ENCODE data around the gene MTX1.
"Not testable (repeated sequence)": the region's sequence is repeated elsewhere in the genome, so short reads cannot be mapped to it uniquely, and the experiment has no call there.

MTX1 gene

DNA sequence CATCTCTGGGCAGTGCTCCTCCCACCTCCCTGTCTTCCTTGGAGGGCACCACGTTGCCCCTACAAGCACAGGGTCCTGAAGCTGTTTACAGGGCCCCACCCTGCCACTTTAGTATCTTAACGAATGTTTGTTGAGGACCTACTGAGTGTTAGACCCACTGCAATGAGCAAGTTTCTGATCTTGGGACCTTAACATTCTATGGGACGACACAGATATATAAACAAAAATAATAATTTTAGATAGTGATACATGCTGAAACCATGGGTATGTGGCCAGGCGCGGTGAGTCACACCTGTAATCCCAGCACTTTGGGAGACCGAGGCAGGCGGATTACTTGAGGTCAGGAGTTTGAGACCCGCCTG is 36.6 kb downstream of the MTX1 start:
- TF ChIP-seq SPI1 (IDR thresholded peaks at IDR 0.05; ENCODE audit: borderline replicate concordance, low read depth), result no peak
- no peak for TF ChIP-seq POLR2AphosphoS5 (IDR thresholded peaks at IDR 0.05; ENCODE audit: low read depth)
- no peak for TF ChIP-seq CTCF (IDR thresholded peaks at IDR 0.05; ENCODE audit: insufficient read depth, low read length)
- TF ChIP-seq REST (IDR thresholded peaks at IDR 0.05; ENCODE audit: insufficient replicate concordance, low read depth), result no peak
- no peak for TF ChIP-seq GABPA (IDR thresholded peaks at IDR 0.05; ENCODE audit: low read depth)
- Histone ChIP-seq H3K27me3 (ENCODE audit: insufficient read depth, poor library complexity, severe bottlenecking) (no peaks in the 10 kb centered on the region), H3K27ac (replicated peaks) (peak overlapping the region; percentile 75), H3K4me3 (replicated peaks; ENCODE audit: insufficient read depth, low read length) (peak overlapping the region; percentile 60)
- DNase-seq (ENCODE audit: low read depth in 1 of 2, low spot score in 1 of 2), result no peak

GRCh38 chr1:155246796-155247195 is 38.3 kb downstream of the MTX1 start:
- not testable (repeated sequence) for H3K27me3 ChIP-seq (ENCODE audit: insufficient read depth, poor library complexity, severe bottlenecking); H3K4me3 ChIP-seq (replicated peaks; ENCODE audit: insufficient read depth, low read length); DNase-seq (ENCODE audit: low read depth in 1 of 2, low spot score in 1 of 2); H3K27ac ChIP-seq (replicated peaks)

GRCh38 chr1:155247667-155248553 is 39.4 kb downstream of the MTX1 start:
- no peaks in the 10 kb centered on the region for H3K27me3 ChIP-seq (ENCODE audit: insufficient read depth, poor library complexity, severe bottlenecking)
- DNase-seq (ENCODE audit: low read depth in 1 of 2, low spot score in 1 of 2), result no peak
- no peak overlapping the region for H3K4me3 ChIP-seq (replicated peaks; ENCODE audit: insufficient read depth, low read length)
- no peak overlapping the region for H3K27ac ChIP-seq (replicated peaks)
- TF ChIP-seq CTCF (IDR thresholded peaks at IDR 0.05; ENCODE audit: insufficient read depth, low read length) (no peak), GABPA (IDR thresholded peaks at IDR 0.05; ENCODE audit: low read depth) (no peak), SPI1 (IDR thresholded peaks at IDR 0.05; ENCODE audit: borderline replicate concordance, low read depth) (no peak), POLR2AphosphoS5 (IDR thresholded peaks at IDR 0.05; ENCODE audit: low read depth) (no peak), REST (IDR thresholded peaks at IDR 0.05; ENCODE audit: insufficient replicate concordance, low read depth) (no peak)

DNA sequence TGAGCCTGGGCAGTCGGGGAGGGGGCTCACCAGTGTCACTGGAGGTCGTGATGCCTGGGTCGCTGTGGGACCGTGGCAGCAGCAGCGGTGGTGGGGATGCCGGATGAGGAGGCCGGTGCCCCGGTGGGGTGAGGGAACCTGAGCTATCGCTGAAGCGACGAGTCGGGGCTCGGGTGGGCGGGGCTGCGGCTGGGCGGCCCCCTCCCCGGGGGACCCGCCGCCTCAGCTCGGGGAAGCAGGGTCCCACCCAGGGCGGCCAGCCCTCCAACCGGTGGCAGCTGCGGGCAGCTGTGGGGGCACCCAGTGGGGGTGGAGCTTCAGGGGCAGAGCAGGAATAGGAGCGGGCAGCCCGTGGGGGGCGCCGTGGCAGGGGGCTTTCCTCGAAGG is 41.7 kb downstream of the MTX1 start:
- Histone ChIP-seq H3K27me3 (ENCODE audit: insufficient read depth, poor library complexity, severe bottlenecking) (no peaks in the 10 kb centered on the region), H3K4me3 (replicated peaks; ENCODE audit: insufficient read depth, low read length) (peak overlapping the region; percentile 47), H3K27ac (replicated peaks) (peak overlapping the region; percentile 62)
- no peak for DNase-seq (ENCODE audit: low read depth in 1 of 2, low spot score in 1 of 2)
- TF ChIP-seq GABPA (IDR thresholded peaks at IDR 0.05; ENCODE audit: low read depth) (no peak), POLR2AphosphoS5 (IDR thresholded peaks at IDR 0.05; ENCODE audit: low read depth) (no peak), CTCF (IDR thresholded peaks at IDR 0.05; ENCODE audit: insufficient read depth, low read length) (no peak), SPI1 (IDR thresholded peaks at IDR 0.05; ENCODE audit: borderline replicate concordance, low read depth) (no peak), REST (IDR thresholded peaks at IDR 0.05; ENCODE audit: insufficient replicate concordance, low read depth) (no peak)

Data from HL-60 (cell line).